Umbilical cord (tissue), 2 donors: ENCODE results near the gene PTPRH. TPM values are rescaled to one million over a fixed set of nuclear protein-coding genes. Genes with fewer than 3 reads are reported as not detected.
"Not testable (repeated sequence)": the region's sequence is repeated elsewhere in the genome, so short reads cannot be mapped to it uniquely, and the experiment has no call there.

Experiments
- DNase-seq: peaks from one replicate; pipeline ENCODE4 v3.0.0-alpha.2; 2015; ENCODE audit warnings: low spot score
- total RNA-seq: library from RNA; depleted of rRNA; stranded (reverse); fragments of >200 nt; gene quantifications from one replicate; pipeline ENCODE4 v1.2.3, GENCODE V29; 2014; ENCODE audit warnings: low replicate concordance; ENCODE audit not compliant: insufficient read depth

Gene PTPRH
- total RNA-seq, 1 donor from 2014 or later, result 0.24 TPM

- peak; percentile 66 for DNase-seq
These were observed 48.9 kb downstream of the PTPRH start for GRCh38 chr19:55160128-55160985.

GRCh38 chr19:55158848-55159749 is 50.2 kb downstream of the PTPRH start:
- DNase-seq, result peak; percentile 78

- DNase-seq, result no peak
These were observed 50.9 kb downstream of the PTPRH start for GRCh38 chr19:55158423-55158822.

GRCh38 chr19:55157064-55157908 is 52.0 kb downstream of the PTPRH start, which contains the start of gene TNNI3:
TSS of gene TNNI3 (minus strand) at chr19:55157732. CDS start at chr19:55157589, 143 bp downstream.
- no peak for DNase-seq

- DNase-seq, result no peak
These were observed 52.9 kb downstream of the PTPRH start for GRCh38 chr19:55156202-55157063.

- DNase-seq, result not testable (repeated sequence)
These were observed 53.5 kb downstream of the PTPRH start for GRCh38 chr19:55155784-55156183.

- no peak for DNase-seq
These were observed 55.5 kb downstream of the PTPRH start for GRCh38 chr19:55153652-55154264.

GRCh38 chr19:55152017-55152416 is 57.3 kb downstream of the PTPRH start:
- DNase-seq, result no peak

- DNase-seq, result peak; percentile 80
These were observed 60.0 kb downstream of the PTPRH start, which contains the start of gene TNNT1 for GRCh38 chr19:55149078-55150003. TSS of gene TNNT1 (minus strand) at chr19:55149206. CDS start at chr19:55147157, 2,049 bp downstream.

- DNase-seq, result no peak
These were observed 61.6 kb downstream of the PTPRH start for GRCh38 chr19:55147545-55148251.

- peak; percentile 28 for DNase-seq
These were observed 62.5 kb downstream of the PTPRH start for GRCh38 chr19:55146705-55147273.

GRCh38 chr19:55146078-55146704 is 63.1 kb downstream of the PTPRH start:
- no peak for DNase-seq

- DNase-seq, result no peak
These were observed 64.1 kb downstream of the PTPRH start for GRCh38 chr19:55145232-55145631.

GRCh38 chr19:55141696-55142095 is 67.6 kb downstream of the PTPRH start:
- DNase-seq, result no peak

- no peak for DNase-seq
These were observed 71.4 kb downstream of the PTPRH start for GRCh38 chr19:55137915-55138314.

- no peak for DNase-seq
These were observed 72.8 kb downstream of the PTPRH start for GRCh38 chr19:55136399-55137102.

GRCh38 chr19:55134736-55135135 is 74.6 kb downstream of the PTPRH start:
- DNase-seq, result no peak
